Pancreas (tissue), 10 donors: ENCODE measurements around the gene CST5. TPM values are rescaled to one million over a fixed set of nuclear protein-coding genes. Genes with fewer than 3 reads are reported as not detected.
"Not testable (repeated sequence)": the region's sequence is repeated elsewhere in the genome, so short reads cannot be mapped to it uniquely, and the experiment has no call there.

Source experiments
- ATAC-seq, 4 donors: fragments of 200-7000 bp; cut with Tn5 transposase; one replicate each; pipeline versions ENCODE4 v1.8.0 to v1.9.1; 2020; ENCODE audit warnings: mild to moderate bottlenecking in 4 of 4, moderate library complexity in 4 of 4
- DNase-seq, 6 donors: peaks; one replicate each; pipeline ENCODE4 v3.0.0-alpha.2; 2020
- FAIRE-seq: peaks from 2 replicates; lab custom pipeline; 2012; peaks lifted over from hg19 to GRCh38; lab: Jason Lieb, UNC
- H3K27ac ChIP-seq, 4 donors: fragments of 200-600 bp; sonication (generic); 1 replicate in 3 of 4; 2 replicates in 1 of 4; pipeline versions ENCODE4 v1.5.0 to v1.8.0; 2020
- H3K27me3 ChIP-seq, 4 donors: fragments of 200-600 bp; one replicate each; pipeline ENCODE4 v1.8.0; 2021
- H3K36me3 ChIP-seq, 3 donors: fragments of 200-600 bp; sonication (generic) in 1 of 3; one replicate each; pipeline versions ENCODE4 v1.5.0 to v1.8.0; 2020 to 2021
- H3K4me1 ChIP-seq, 3 donors: fragments of 200-600 bp; one replicate each; pipeline ENCODE4 v1.8.0; 2021
- H3K4me3 ChIP-seq, 4 donors: fragments of 200-600 bp; sonication (generic) in 2 of 4; one replicate each; pipeline versions ENCODE4 v1.5.0 to v1.8.0; 2020 to 2021
- H3K9me3 ChIP-seq, 4 donors: fragments of 200-600 bp; one replicate each; pipeline ENCODE4 v1.8.0; 2021
- WGBS, 2 donors: extraction: QIAGEN DNeasy Blood & Tissue Kit; methylation state at CpG; one replicate each; pipeline ENCODE4 v1.1.7; 2013; 5-methylcytosine and 5-hydroxymethylcytosine counted together
- intact Hi-C, 3 donors: fragments of 100-400 bp; cut with DNase I; formaldehyde crosslinking; loops; one replicate each; pipeline versions ENCODE4 v1.11.1 to v1.14.2; 2022
- polyA plus RNA-seq, 2 donors: library from polyadenylated mRNA; stranded (reverse); fragments of 200-250 nt; gene quantifications; one replicate each; pipeline ENCODE4 v1.2.3, GENCODE V29; 2013
- total RNA-seq, 6 donors: library from RNA; stranded (reverse); fragmentation: NEBNext Ultra II Directional in 4 of 6; extraction: Animal tissue kit (Norgen Biotek cat#: 25700) in 4 of 6; gene quantifications; one replicate each; pipeline versions ENCODE4 v1.2.1 to v1.2.4, GENCODE V29; 2021 to 2023
- TF ChIP-seq, protein P1 (sequence below), 4 donors: fragments of 200-600 bp; sonication (generic) in 3 of 4; IDR thresholded peaks; one replicate each; pipeline versions ENCODE4 v1.5.0 to v1.8.0; 2021; ENCODE audit warnings: antibody characterized with exemption in 4 of 4
- donor health status: healthy with polysubstance abuse.
- donor health status: DM: no; HTN: no; CAD: no; lungs with moderate emphysema.
- donor health status: DM: no; HTN: no; CAD: no.
- donor health status: control.
- donor health status: control.
- donor health status: Bipolar disorder and iron deficiency.
- donor health status: DM: yes; HTN: yes; CAD: no.
- donor health status: DM: no; HTN: no; CAD: no.
- donor health status: DM: no; HTN: no; CAD: no.
- donor health status: DM: yes; HTN: yes; CAD: no.

CST5 gene
- total and polyA plus RNA-seq, 8 donors = 0.23 to 0.63 (median 0.46) TPM; not detected in 3

DNA sequence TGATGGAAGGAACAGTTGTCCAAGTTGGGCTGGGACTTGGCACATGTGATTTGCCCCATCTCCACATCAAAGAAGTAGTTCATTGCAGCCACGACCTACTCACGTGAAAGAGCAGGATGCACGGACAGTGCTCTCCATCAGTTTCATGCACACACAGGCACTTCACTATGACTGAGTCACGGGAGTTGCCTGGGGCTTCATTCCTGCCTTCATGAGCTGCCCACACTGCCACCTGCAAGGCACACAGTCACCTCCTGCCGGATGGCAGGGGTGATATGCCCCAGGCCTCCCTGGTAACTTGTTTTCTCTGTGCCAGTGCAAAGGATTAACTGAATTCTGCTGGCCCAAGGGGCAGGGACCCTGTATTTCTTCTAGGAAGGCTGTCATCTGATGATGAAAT is 22.8 kb downstream of the CST5 start:
- H3K4me3 ChIP-seq = no peak overlapping the region
- H3K27me3 ChIP-seq = no peaks in the 10 kb centered on the region
- no peak for DNase-seq
- ATAC-seq = no peak
- H3K36me3 ChIP-seq = no peaks in the 10 kb centered on the region
- intact Hi-C loops = no loop called here
- WGBS, 2 donors = 41 to 63% methylated on average over 5 of the region's 5 CpGs
- FAIRE-seq = no peak
- no peaks in the 10 kb centered on the region for H3K9me3 ChIP-seq
- no peak overlapping the region for H3K27ac ChIP-seq
- no peaks in the 10 kb centered on the region for H3K4me1 ChIP-seq
- TF ChIP-seq, protein P1, sequence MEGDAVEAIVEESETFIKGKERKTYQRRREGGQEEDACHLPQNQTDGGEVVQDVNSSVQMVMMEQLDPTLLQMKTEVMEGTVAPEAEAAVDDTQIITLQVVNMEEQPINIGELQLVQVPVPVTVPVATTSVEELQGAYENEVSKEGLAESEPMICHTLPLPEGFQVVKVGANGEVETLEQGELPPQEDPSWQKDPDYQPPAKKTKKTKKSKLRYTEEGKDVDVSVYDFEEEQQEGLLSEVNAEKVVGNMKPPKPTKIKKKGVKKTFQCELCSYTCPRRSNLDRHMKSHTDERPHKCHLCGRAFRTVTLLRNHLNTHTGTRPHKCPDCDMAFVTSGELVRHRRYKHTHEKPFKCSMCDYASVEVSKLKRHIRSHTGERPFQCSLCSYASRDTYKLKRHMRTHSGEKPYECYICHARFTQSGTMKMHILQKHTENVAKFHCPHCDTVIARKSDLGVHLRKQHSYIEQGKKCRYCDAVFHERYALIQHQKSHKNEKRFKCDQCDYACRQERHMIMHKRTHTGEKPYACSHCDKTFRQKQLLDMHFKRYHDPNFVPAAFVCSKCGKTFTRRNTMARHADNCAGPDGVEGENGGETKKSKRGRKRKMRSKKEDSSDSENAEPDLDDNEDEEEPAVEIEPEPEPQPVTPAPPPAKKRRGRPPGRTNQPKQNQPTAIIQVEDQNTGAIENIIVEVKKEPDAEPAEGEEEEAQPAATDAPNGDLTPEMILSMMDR (IDR thresholded peaks at IDR 0.05) = no peak

DNA sequence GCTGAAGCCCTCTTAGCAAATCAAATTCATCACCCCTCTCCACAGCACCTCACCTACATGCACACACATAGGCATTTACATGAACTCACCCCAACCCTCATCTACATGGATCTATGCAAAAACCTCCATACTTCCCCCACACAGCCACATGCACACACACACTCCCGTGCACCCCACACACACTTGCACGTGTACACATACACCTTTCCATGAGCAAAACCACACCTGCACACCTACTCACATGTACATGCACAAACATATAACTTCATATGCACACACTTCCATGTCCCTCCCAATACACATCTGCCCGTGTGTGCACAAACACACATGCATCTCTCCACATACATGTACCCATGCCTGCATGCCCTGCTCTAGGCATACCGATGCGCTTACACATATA is 23.3 kb downstream of the CST5 start:
- no peaks in the 10 kb centered on the region for H3K9me3 ChIP-seq
- no peaks in the 10 kb centered on the region for H3K27me3 ChIP-seq
- H3K4me1 ChIP-seq = no peaks in the 10 kb centered on the region
- TF ChIP-seq, protein P1 (IDR thresholded peaks at IDR 0.05) = no peak
- intact Hi-C loops = no loop called here
- H3K27ac ChIP-seq = no peak overlapping the region
- no peaks in the 10 kb centered on the region for H3K36me3 ChIP-seq
- WGBS, 2 donors = 59 to 78% methylated on average over 5 of the region's 5 CpGs
- FAIRE-seq = no peak
- no peak for DNase-seq
- H3K4me3 ChIP-seq = no peak overlapping the region
- no peak for ATAC-seq

DNA sequence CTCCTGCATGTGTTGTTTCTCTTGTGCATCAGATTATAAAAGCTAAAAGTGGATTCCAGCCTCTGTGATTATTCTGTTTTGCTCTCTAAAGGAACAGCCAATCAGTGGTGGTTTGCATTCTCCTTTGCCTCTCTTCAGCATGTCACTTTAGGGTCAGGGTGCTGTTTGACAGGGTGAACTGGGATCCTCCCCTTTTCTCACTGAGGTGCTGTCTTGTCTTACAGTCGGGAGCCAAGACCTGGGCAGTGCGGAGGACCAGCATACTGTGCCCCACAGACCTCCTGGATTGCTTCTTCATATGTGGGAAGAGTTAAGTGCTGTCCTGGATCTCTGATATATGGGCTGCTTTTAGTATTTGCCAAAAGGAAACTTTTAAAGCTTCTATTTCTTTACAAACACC is 37.9 kb downstream of the CST5 start:
- 40 to 43% methylated on average over 2 of the region's 2 CpGs for WGBS, 2 donors
- ATAC-seq (no peak), DNase-seq (no peak), FAIRE-seq (no peak)
- no peaks in the 10 kb centered on the region for H3K4me1 ChIP-seq
- peaks cover 0 to 3% (median 0%) of the 10 kb centered on the region in 4 donors for H3K27me3 ChIP-seq
- TF ChIP-seq, protein P1 (IDR thresholded peaks at IDR 0.05) = no peak
- intact Hi-C loops = no loop called here
- H3K36me3 ChIP-seq = no peaks in the 10 kb centered on the region
- no peak overlapping the region for H3K4me3 ChIP-seq
- no peaks in the 10 kb centered on the region for H3K9me3 ChIP-seq
- H3K27ac ChIP-seq = no peak overlapping the region

DNA sequence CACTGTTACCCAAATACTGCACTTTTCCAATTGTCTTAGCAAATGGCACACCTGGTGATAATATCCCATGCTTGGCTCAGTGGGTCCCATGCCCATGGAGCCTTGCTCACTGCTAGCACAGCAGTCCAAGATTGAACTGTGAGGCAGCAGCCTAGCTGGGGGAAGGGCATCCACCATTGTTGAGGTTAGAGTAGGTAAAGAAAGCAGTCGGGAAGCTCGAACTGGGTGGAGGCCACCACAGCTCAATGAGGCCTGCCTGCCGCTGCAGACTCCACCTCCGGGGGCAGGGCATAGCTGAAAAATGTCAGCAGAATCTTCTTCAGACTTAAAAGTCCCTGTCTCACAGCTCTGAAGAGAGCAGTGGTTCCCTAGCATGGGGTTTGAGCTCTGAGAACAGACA is 43.8 kb downstream of the CST5 start:
- Histone ChIP-seq H3K27ac (no peak overlapping the region), H3K36me3 (no peaks in the 10 kb centered on the region), H3K27me3 (no peaks in the 10 kb centered on the region), H3K4me1 (no peaks in the 10 kb centered on the region), H3K4me3 (no peak overlapping the region), H3K9me3 (no peaks in the 10 kb centered on the region)
- FAIRE-seq (no peak), DNase-seq (no peak), ATAC-seq (no peak)
- intact Hi-C loops = no loop called here
- TF ChIP-seq, protein P1 (IDR thresholded peaks at IDR 0.05) = no peak
- WGBS, 2 donors = 37 to 50% methylated on average over 4 of the region's 4 CpGs

DNA sequence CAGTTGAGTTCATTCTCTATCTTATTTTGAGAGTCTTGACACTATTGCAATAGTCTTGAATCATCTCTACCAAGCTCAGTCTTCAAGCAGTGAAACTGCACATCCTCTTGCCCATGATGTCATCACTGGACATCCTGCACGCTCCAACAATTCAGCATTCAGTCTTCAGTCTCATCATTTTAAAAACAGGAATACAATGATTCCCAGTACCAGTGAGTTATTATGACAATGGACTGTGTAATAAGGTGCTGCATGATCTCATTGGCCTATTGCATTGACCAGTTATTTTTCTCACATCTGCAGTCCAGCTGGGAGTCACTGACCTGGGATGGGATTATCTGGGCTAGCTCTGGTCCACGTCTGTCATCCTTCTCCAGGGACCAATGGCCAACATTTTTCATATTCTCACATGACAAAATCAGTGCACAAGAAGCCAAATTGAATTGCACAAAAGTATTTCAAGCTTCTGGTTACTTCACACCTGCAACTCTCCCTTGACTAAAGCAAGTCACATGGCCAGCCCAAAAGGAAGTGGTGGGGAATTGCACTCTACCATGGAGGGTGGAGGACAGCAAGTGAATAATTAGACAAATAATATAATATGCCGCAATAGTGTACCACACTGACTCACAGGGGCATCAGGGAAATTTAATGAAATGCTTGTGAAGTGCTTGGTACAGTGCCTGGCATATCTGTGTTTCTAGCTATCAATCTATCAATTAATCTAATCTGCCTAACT is 46.6 kb downstream of the CST5 start:
- intact Hi-C loops = no loop called here
- ATAC-seq (no peak), DNase-seq (no peak), FAIRE-seq (no peak)
- Histone ChIP-seq H3K9me3 (no peaks in the 10 kb centered on the region), H3K27me3 (no peaks in the 10 kb centered on the region), H3K4me3 (no peak overlapping the region), H3K27ac (no peak overlapping the region), H3K4me1 (no peaks in the 10 kb centered on the region), H3K36me3 (no peaks in the 10 kb centered on the region)
- WGBS, 2 donors = 44 to 52% methylated on average over 3 of the region's 3 CpGs
- TF ChIP-seq, protein P1 (IDR thresholded peaks at IDR 0.05) = no peak

DNA sequence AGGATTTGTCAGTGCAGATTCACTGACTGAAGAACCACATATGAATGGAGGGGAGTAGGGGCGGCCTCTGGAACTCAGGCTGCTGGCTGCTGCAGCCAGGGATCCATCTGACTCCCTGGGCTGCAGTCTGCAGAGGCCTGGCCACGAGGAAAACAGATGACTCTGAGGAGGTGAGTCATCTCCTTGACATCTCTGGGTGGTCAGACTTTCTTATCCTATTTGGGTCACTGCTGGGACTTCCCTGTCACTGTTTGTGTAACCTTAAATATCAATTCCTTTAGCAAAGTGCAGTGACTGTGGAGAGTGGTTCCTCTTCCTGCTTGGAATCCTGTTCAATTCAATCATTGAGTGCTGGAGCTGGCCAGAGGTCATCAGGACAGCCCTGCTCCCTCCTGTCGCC is 47.6 kb downstream of the CST5 start:
- H3K9me3 ChIP-seq, H3K27me3 ChIP-seq, FAIRE-seq, H3K4me3 ChIP-seq, H3K36me3 ChIP-seq, intact Hi-C loops, DNase-seq, H3K4me1 ChIP-seq, H3K27ac ChIP-seq: not testable (repeated sequence)
- WGBS, 2 donors = 35 to 42% methylated on average over 3 of the region's 3 CpGs
- ATAC-seq = peak in 1 of 4 donors; percentile 54
